ENCODE data around the gene BCAS3.

BCAS3 gene

GRCh38 chr17:60641810-60642220 lies 35.8 kb upstream of the BCAS3 start:
- FAIRE-seq (no peak), DNase-seq (ENCODE audit: insufficient read length, low spot score) (peak; percentile 24)
- no peak for TF ChIP-seq POLR2A (IDR thresholded peaks at IDR 0.05; ENCODE audit: low read depth, low read length)
- no peak for TF ChIP-seq POLR2AphosphoS5 (IDR thresholded peaks at IDR 0.05; ENCODE audit: low read depth, low read length)
- no peak for TF ChIP-seq SPI1 (IDR thresholded peaks at IDR 0.05; ENCODE audit: low read depth, low read length)
- no peak for TF ChIP-seq PAX5 (IDR thresholded peaks at IDR 0.05; ENCODE audit: insufficient read depth, low read length, severe bottlenecking)
- TF ChIP-seq TAF1 (IDR thresholded peaks at IDR 0.05; ENCODE audit: low read depth, low read length): no peak
- TF ChIP-seq POU2F2 (IDR thresholded peaks at IDR 0.05; ENCODE audit: low read depth, low read length): no peak

- TF ChIP-seq POLR2A (IDR thresholded peaks at IDR 0.05; ENCODE audit: low read depth, low read length) (no peak), TAF1 (IDR thresholded peaks at IDR 0.05; ENCODE audit: low read depth, low read length) (no peak), PAX5 (IDR thresholded peaks at IDR 0.05; ENCODE audit: insufficient read depth, low read length, severe bottlenecking) (no peak), SPI1 (IDR thresholded peaks at IDR 0.05; ENCODE audit: low read depth, low read length) (no peak), POLR2AphosphoS5 (IDR thresholded peaks at IDR 0.05; ENCODE audit: low read depth, low read length) (no peak), POU2F2 (IDR thresholded peaks at IDR 0.05; ENCODE audit: low read depth, low read length) (no peak)
- DNase-seq (ENCODE audit: insufficient read length, low spot score) (no peak), FAIRE-seq (no peak)
These were observed 31.6 kb upstream of the BCAS3 start for GRCh38 chr17:60645918-60646523.

- no peak for FAIRE-seq
- no peak for DNase-seq (ENCODE audit: insufficient read length, low spot score)
These were observed 30.9 kb upstream of the BCAS3 start for GRCh38 chr17:60646701-60647100.

GRCh38 chr17:60647705-60648104 lies 29.9 kb upstream of the BCAS3 start:
- no peak for FAIRE-seq

More at GRCh38 chr17:60646701-60647100, 30.9 kb upstream of the BCAS3 start:
- TF ChIP-seq PAX5 (IDR thresholded peaks at IDR 0.05; ENCODE audit: insufficient read depth, low read length, severe bottlenecking): no peak
- TF ChIP-seq SPI1 (IDR thresholded peaks at IDR 0.05; ENCODE audit: low read depth, low read length): no peak
- TF ChIP-seq TAF1 (IDR thresholded peaks at IDR 0.05; ENCODE audit: low read depth, low read length): no peak
- TF ChIP-seq POU2F2 (IDR thresholded peaks at IDR 0.05; ENCODE audit: low read depth, low read length): no peak
- TF ChIP-seq POLR2AphosphoS5 (IDR thresholded peaks at IDR 0.05; ENCODE audit: low read depth, low read length): no peak
- no peak for TF ChIP-seq POLR2A (IDR thresholded peaks at IDR 0.05; ENCODE audit: low read depth, low read length)

GRCh38 chr17:60652454-60653247 lies 25.0 kb upstream of the BCAS3 start:
- DNase-seq (ENCODE audit: insufficient read length, low spot score): no peak
- no peak for TF ChIP-seq POLR2A (IDR thresholded peaks at IDR 0.05; ENCODE audit: low read depth, low read length)
- TF ChIP-seq SPI1 (IDR thresholded peaks at IDR 0.05; ENCODE audit: low read depth, low read length): peak; percentile 56
- no peak for TF ChIP-seq POU2F2 (IDR thresholded peaks at IDR 0.05; ENCODE audit: low read depth, low read length)
- TF ChIP-seq POLR2AphosphoS5 (IDR thresholded peaks at IDR 0.05; ENCODE audit: low read depth, low read length): no peak
- no peak for FAIRE-seq

More at GRCh38 chr17:60647705-60648104, 29.9 kb upstream of the BCAS3 start:
- no peak for DNase-seq (ENCODE audit: insufficient read length, low spot score)
- TF ChIP-seq SPI1 (IDR thresholded peaks at IDR 0.05; ENCODE audit: low read depth, low read length) (no peak), PAX5 (IDR thresholded peaks at IDR 0.05; ENCODE audit: insufficient read depth, low read length, severe bottlenecking) (no peak), POLR2AphosphoS5 (IDR thresholded peaks at IDR 0.05; ENCODE audit: low read depth, low read length) (no peak), TAF1 (IDR thresholded peaks at IDR 0.05; ENCODE audit: low read depth, low read length) (no peak), POU2F2 (IDR thresholded peaks at IDR 0.05; ENCODE audit: low read depth, low read length) (no peak), POLR2A (IDR thresholded peaks at IDR 0.05; ENCODE audit: low read depth, low read length) (no peak)

- DNase-seq (ENCODE audit: insufficient read length, low spot score) (no peak), FAIRE-seq (no peak)
- TF ChIP-seq POLR2A (IDR thresholded peaks at IDR 0.05; ENCODE audit: low read depth, low read length): no peak
- no peak for TF ChIP-seq POLR2AphosphoS5 (IDR thresholded peaks at IDR 0.05; ENCODE audit: low read depth, low read length)
- TF ChIP-seq PAX5 (IDR thresholded peaks at IDR 0.05; ENCODE audit: insufficient read depth, low read length, severe bottlenecking): no peak
- no peak for TF ChIP-seq TAF1 (IDR thresholded peaks at IDR 0.05; ENCODE audit: low read depth, low read length)
- no peak for TF ChIP-seq POU2F2 (IDR thresholded peaks at IDR 0.05; ENCODE audit: low read depth, low read length)
- TF ChIP-seq SPI1 (IDR thresholded peaks at IDR 0.05; ENCODE audit: low read depth, low read length): no peak
These were observed 24.1 kb upstream of the BCAS3 start for GRCh38 chr17:60653569-60653968.

GRCh38 chr17:60656499-60656898 lies 21.2 kb upstream of the BCAS3 start:
- FAIRE-seq (no peak), DNase-seq (ENCODE audit: insufficient read length, low spot score) (no peak)
- no peak for TF ChIP-seq POU2F2 (IDR thresholded peaks at IDR 0.05; ENCODE audit: low read depth, low read length)
- TF ChIP-seq POLR2AphosphoS5 (IDR thresholded peaks at IDR 0.05; ENCODE audit: low read depth, low read length): no peak
- TF ChIP-seq PAX5 (IDR thresholded peaks at IDR 0.05; ENCODE audit: insufficient read depth, low read length, severe bottlenecking): no peak
- TF ChIP-seq TAF1 (IDR thresholded peaks at IDR 0.05; ENCODE audit: low read depth, low read length): no peak
- no peak for TF ChIP-seq SPI1 (IDR thresholded peaks at IDR 0.05; ENCODE audit: low read depth, low read length)
- no peak for TF ChIP-seq POLR2A (IDR thresholded peaks at IDR 0.05; ENCODE audit: low read depth, low read length)

GRCh38 chr17:60659156-60659555 lies 18.5 kb upstream of the BCAS3 start:
- FAIRE-seq: no peak
- no peak for DNase-seq (ENCODE audit: insufficient read length, low spot score)
- no peak for TF ChIP-seq PAX5 (IDR thresholded peaks at IDR 0.05; ENCODE audit: insufficient read depth, low read length, severe bottlenecking)
- TF ChIP-seq SPI1 (IDR thresholded peaks at IDR 0.05; ENCODE audit: low read depth, low read length): no peak
- no peak for TF ChIP-seq POLR2AphosphoS5 (IDR thresholded peaks at IDR 0.05; ENCODE audit: low read depth, low read length)

GRCh38 chr17:60661489-60661888 lies 16.2 kb upstream of the BCAS3 start:
- TF ChIP-seq TAF1 (IDR thresholded peaks at IDR 0.05; ENCODE audit: low read depth, low read length) (no peak), POLR2AphosphoS5 (IDR thresholded peaks at IDR 0.05; ENCODE audit: low read depth, low read length) (no peak), POLR2A (IDR thresholded peaks at IDR 0.05; ENCODE audit: low read depth, low read length) (no peak), SPI1 (IDR thresholded peaks at IDR 0.05; ENCODE audit: low read depth, low read length) (no peak), PAX5 (IDR thresholded peaks at IDR 0.05; ENCODE audit: insufficient read depth, low read length, severe bottlenecking) (no peak), POU2F2 (IDR thresholded peaks at IDR 0.05; ENCODE audit: low read depth, low read length) (no peak)
- DNase-seq (ENCODE audit: insufficient read length, low spot score) (no peak), FAIRE-seq (peak; percentile 48)
